ENCODE data around the gene TNS3. TPM values are rescaled to one million over a fixed set of nuclear protein-coding genes. Genes with fewer than 3 reads are reported as not detected.

The TNS3 gene
- total and polyA plus RNA-seq, 3 experiments from 2014 or later: 1.4 to 1.5 TPM; not detected in 1

DNA sequence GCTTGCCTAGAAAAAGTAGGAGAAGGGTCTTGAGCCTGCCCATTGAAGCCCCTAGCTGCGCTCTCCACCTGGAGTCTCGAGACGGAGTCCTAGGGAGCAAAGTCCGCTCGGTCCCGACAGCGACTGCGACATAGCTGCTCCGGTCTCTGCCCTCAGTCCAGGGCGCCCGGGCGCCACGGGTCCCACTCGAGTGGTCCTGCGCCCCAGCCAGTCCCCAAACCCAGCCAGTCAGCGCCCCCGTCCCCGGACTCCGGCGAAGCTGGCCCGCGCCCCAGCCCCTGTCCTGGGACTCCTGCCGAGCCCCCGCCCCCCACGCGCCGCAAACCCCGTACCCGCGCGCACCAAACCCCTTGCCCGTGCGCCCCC, 490 bp downstream of the TNS3 start:
- ChIA-PET CTCF (no interaction called here), POLR2A (no interaction called here)
- Histone ChIP-seq H3K4me1 (ENCODE audit: insufficient read depth, low read length) (no peaks in the 10 kb centered on the region), H3K9me3 (ENCODE audit: low read length) (no peaks in the 10 kb centered on the region), H3K27me3 (ENCODE audit: insufficient read depth, low read length, poor library complexity, severe bottlenecking) (no peaks in the 10 kb centered on the region), H3K36me3 (ENCODE audit: insufficient read depth, low read length) (no peaks in the 10 kb centered on the region), H3K4me3 (ENCODE audit: low read length) (no peak overlapping the region), H3K27ac (ENCODE audit: low read depth, low read length) (no peak overlapping the region)
- Mint-ChIP-seq H3K4me3 (no peak overlapping the region), H3K4me1 (no peaks in the 10 kb centered on the region), H3K27ac (no peak overlapping the region), H3K9me3 (peaks cover 0 to 7% (median 3%) of the 10 kb centered on the region in 5 donors), H3K27me3 (peaks cover 16 to 25% of the 10 kb centered on the region in 2 donors), H3K36me3 (no peaks in the 10 kb centered on the region)
- no peak for DNase-seq

DNA sequence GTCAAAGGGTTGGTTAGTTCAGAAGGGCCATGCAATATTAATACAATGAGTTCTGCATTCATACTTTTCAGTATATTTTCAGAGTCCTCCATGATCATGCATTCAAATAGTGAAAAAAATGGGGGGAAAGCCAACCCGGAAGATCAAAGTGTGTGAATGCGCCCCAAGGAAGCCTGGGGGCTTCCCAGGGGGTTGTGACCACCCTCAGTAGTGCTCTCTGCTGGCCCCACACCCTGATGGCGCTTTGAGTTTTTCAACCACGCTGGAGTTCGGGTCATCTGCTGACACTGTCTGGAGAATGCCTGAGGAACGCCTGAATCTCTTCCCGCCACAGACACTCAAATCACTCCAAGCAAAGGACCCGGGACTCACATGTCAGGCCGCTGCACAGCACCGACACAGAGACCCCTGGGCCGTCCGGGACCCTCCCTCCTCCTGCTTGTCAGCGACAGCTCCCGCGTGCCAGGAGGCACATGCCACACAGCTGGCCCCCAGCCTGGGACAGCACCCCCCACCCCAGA, 1.0 kb downstream of the TNS3 start:
- H3K4me1 Mint-ChIP-seq: no peaks in the 10 kb centered on the region
- H3K9me3 Mint-ChIP-seq: peaks cover 0 to 7% (median 3%) of the 10 kb centered on the region in 5 donors
- Histone ChIP-seq H3K9me3 (ENCODE audit: low read length) (no peaks in the 10 kb centered on the region), H3K36me3 (ENCODE audit: insufficient read depth, low read length) (no peaks in the 10 kb centered on the region), H3K4me3 (ENCODE audit: low read length) (no peak overlapping the region), H3K27me3 (ENCODE audit: insufficient read depth, low read length, poor library complexity, severe bottlenecking) (no peaks in the 10 kb centered on the region), H3K4me1 (ENCODE audit: insufficient read depth, low read length) (no peaks in the 10 kb centered on the region), H3K27ac (ENCODE audit: low read depth, low read length) (no peak overlapping the region)
- ChIA-PET POLR2A (no interaction called here), CTCF (no interaction called here)
- H3K27ac Mint-ChIP-seq: no peak overlapping the region
- H3K4me3 Mint-ChIP-seq: no peak overlapping the region
- DNase-seq: no peak
- no peaks in the 10 kb centered on the region for H3K36me3 Mint-ChIP-seq
- H3K27me3 Mint-ChIP-seq: peaks cover 16 to 25% of the 10 kb centered on the region in 2 donors

DNA sequence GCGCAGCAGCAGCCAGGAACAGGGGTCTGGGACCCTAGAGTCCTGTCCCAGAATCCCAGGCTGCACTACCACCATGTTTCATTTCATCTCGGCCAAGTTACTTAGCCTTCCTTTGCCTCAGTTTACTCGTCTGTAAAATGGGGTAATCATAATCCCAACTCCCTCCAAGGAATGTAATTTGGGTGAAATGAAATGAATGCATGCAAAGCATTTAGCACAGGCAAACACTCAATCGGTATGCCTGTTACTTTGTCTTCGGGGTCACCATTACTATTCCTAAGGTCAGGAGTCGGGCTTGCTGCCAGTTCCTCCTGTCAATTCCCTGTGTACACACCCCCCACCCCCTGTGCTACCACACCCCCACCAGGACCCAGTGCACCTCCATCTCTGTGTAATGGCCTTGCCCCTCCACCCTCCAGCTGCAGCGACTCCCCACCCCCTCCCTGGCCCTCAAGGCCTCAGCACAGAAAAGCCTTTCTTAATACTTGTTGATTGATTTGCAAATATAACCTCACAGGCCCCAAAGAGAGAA, 1.7 kb downstream of the TNS3 start:
- ChIA-PET POLR2A (no interaction called here), CTCF (no interaction called here)
- no peak overlapping the region for H3K27ac Mint-ChIP-seq
- H3K9me3 Mint-ChIP-seq: peaks cover 0 to 7% (median 3%) of the 10 kb centered on the region in 5 donors
- Histone ChIP-seq H3K4me1 (ENCODE audit: insufficient read depth, low read length) (no peaks in the 10 kb centered on the region), H3K27me3 (ENCODE audit: insufficient read depth, low read length, poor library complexity, severe bottlenecking) (no peaks in the 10 kb centered on the region), H3K9me3 (ENCODE audit: low read length) (no peaks in the 10 kb centered on the region), H3K4me3 (ENCODE audit: low read length) (no peak overlapping the region), H3K36me3 (ENCODE audit: insufficient read depth, low read length) (no peaks in the 10 kb centered on the region), H3K27ac (ENCODE audit: low read depth, low read length) (no peak overlapping the region)
- H3K27me3 Mint-ChIP-seq: peaks cover 16 to 25% of the 10 kb centered on the region in 2 donors
- H3K4me1 Mint-ChIP-seq: no peaks in the 10 kb centered on the region
- no peak overlapping the region for H3K4me3 Mint-ChIP-seq
- no peaks in the 10 kb centered on the region for H3K36me3 Mint-ChIP-seq
- no peak for DNase-seq

DNA sequence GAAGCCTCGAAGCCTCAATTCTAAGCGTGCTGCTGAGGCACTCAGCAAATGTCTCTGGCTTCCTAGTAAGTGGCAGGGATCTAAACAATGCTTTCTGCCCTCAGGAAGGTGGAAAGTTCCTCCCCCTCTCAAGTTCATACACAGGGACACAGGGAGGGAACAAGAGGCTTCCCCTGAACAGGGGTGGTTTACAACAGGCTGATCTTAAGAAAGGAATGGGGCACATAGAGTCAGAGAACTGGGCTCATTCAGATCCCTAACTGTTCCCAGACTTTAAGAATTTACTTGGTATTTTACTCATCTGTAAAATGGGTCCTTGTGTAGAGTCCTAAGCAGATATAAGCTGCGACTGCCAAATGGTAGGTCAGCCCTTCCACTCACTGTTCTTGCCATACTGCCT, 2.5 kb downstream of the TNS3 start:
- POLR2A ChIA-PET: no interaction called here
- peaks cover 15 to 25% of the 10 kb centered on the region in 2 donors for H3K27me3 Mint-ChIP-seq
- H3K4me1 Mint-ChIP-seq: no peaks in the 10 kb centered on the region
- no peak overlapping the region for H3K4me3 Mint-ChIP-seq
- peaks cover 0 to 5% (median 3%) of the 10 kb centered on the region in 5 donors for H3K9me3 Mint-ChIP-seq
- no peaks in the 10 kb centered on the region for H3K36me3 Mint-ChIP-seq
- H3K4me1 ChIP-seq (ENCODE audit: insufficient read depth, low read length): no peaks in the 10 kb centered on the region
- DNase-seq: no peak
- CTCF ChIA-PET: no interaction called here
- H3K27ac Mint-ChIP-seq: no peak overlapping the region
- no peaks in the 10 kb centered on the region for H3K9me3 ChIP-seq (ENCODE audit: low read length)
- H3K27me3 ChIP-seq (ENCODE audit: insufficient read depth, low read length, poor library complexity, severe bottlenecking): no peaks in the 10 kb centered on the region
- no peaks in the 10 kb centered on the region for H3K36me3 ChIP-seq (ENCODE audit: insufficient read depth, low read length)
- H3K4me3 ChIP-seq (ENCODE audit: low read length): no peak overlapping the region
- H3K27ac ChIP-seq (ENCODE audit: low read depth, low read length): no peak overlapping the region

DNA sequence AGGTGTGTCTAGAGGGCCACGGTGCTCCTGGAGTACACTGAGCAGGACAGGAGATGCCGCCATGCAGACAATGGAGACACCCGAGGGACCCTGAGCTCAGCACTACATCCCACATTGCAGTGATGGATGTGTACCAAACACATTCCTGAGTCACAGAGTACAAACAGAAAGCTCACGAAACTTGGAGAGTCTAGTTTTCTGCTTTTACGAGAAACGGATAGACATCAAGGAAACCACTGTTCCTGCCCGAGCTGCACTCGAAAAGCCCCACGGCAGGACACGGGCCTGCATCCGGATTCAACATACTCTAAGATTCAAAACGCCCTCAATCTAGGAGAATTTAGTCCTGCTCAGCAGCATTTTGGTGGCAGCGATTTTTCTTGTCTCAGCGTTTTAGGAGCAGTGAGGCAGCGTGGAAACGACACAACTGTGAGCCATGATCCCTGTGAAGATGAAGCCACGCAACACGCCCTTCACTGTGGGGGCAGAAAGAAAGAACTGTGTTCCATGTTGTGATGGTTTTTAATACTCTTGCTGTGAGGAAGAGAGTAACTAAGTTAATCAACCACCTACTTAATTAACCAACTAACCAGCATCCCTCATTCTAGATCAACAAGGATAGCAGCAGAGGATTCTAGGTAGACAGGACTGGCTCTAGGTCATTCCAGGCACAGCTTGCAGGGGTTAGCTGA, 3.2 kb downstream of the TNS3 start:
- Mint-ChIP-seq H3K9me3 (peaks cover 0 to 8% (median 3%) of the 10 kb centered on the region in 5 donors), H3K4me1 (no peaks in the 10 kb centered on the region), H3K4me3 (no peak overlapping the region), H3K27me3 (peaks cover 13 to 25% of the 10 kb centered on the region in 2 donors), H3K27ac (no peak overlapping the region), H3K36me3 (no peaks in the 10 kb centered on the region)
- H3K27ac ChIP-seq (ENCODE audit: low read depth, low read length): no peak overlapping the region
- H3K36me3 ChIP-seq (ENCODE audit: insufficient read depth, low read length): no peaks in the 10 kb centered on the region
- H3K9me3 ChIP-seq (ENCODE audit: low read length): no peaks in the 10 kb centered on the region
- H3K27me3 ChIP-seq (ENCODE audit: insufficient read depth, low read length, poor library complexity, severe bottlenecking): no peaks in the 10 kb centered on the region
- ChIA-PET CTCF (no interaction called here), POLR2A (no interaction called here)
- H3K4me3 ChIP-seq (ENCODE audit: low read length): no peak overlapping the region
- no peaks in the 10 kb centered on the region for H3K4me1 ChIP-seq (ENCODE audit: insufficient read depth, low read length)
- DNase-seq: no peak

DNA sequence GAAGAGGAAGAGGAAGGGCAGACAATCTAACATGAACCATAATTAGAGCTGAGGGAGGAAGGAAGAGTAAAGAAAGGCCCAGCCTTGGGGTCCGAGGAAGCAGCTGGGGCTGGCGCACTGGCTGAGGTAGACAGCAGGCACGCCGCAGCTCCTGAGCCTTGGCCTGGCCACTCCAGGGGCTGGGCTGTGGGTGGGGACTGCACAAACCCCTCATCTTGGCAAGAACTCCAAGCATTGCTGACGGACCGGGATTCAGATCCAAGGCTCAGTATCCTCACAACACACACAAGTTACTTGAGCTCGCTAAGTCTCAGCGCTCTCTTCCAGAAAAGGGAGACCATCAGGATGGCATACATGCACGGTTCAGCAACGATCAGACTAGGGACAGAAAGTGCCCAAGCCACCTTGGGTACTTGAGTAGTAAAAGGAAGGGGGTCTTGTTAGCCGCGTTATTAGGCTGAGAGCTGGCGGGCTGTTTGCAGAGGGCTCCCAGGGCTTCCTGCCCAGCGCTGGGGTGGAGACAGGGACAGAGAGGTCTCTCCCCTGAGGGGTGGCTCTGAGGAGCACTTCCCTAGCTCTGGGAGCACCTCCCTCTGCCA, 4.5 kb downstream of the TNS3 start:
- Mint-ChIP-seq H3K9me3 (peaks cover 0 to 8% (median 2%) of the 10 kb centered on the region in 5 donors), H3K4me3 (no peak overlapping the region), H3K4me1 (no peaks in the 10 kb centered on the region), H3K27me3 (peaks cover 12 to 17% of the 10 kb centered on the region in 2 donors), H3K27ac (no peak overlapping the region), H3K36me3 (no peaks in the 10 kb centered on the region)
- H3K9me3 ChIP-seq (ENCODE audit: low read length): no peaks in the 10 kb centered on the region
- no peaks in the 10 kb centered on the region for H3K27me3 ChIP-seq (ENCODE audit: insufficient read depth, low read length, poor library complexity, severe bottlenecking)
- CTCF ChIA-PET: no interaction called here
- POLR2A ChIA-PET: no interaction called here
- no peaks in the 10 kb centered on the region for H3K36me3 ChIP-seq (ENCODE audit: insufficient read depth, low read length)
- DNase-seq: no peak
- H3K4me3 ChIP-seq (ENCODE audit: low read length): no peak overlapping the region
- no peak overlapping the region for H3K27ac ChIP-seq (ENCODE audit: low read depth, low read length)
- H3K4me1 ChIP-seq (ENCODE audit: insufficient read depth, low read length): no peaks in the 10 kb centered on the region

DNA sequence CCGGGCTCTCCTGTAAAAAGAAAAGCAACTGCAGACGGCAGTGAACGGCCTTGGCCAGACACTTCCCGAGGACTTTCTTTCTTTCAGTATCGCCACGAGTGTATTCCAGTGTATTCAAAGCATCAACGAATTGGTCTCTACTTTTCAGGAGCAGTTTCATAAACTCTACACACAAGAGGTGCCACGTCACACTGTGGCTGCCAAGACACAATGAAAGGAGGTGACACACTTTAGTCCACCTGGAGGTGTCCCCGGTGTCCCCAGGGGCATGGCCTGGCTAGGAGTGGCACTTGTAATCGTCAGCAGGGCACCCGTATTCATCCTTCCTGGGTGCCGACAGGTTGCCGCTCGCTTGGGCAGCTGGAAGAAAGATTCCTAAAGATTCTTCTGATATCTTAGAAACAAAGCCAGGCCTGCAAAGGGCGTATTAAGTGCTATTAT, 5.0 kb downstream of the TNS3 start:
- H3K4me1 Mint-ChIP-seq: no peaks in the 10 kb centered on the region
- Histone ChIP-seq H3K27ac (ENCODE audit: low read depth, low read length) (no peak overlapping the region), H3K9me3 (ENCODE audit: low read length) (no peaks in the 10 kb centered on the region), H3K4me3 (ENCODE audit: low read length) (no peak overlapping the region), H3K36me3 (ENCODE audit: insufficient read depth, low read length) (no peaks in the 10 kb centered on the region), H3K27me3 (ENCODE audit: insufficient read depth, low read length, poor library complexity, severe bottlenecking) (no peaks in the 10 kb centered on the region), H3K4me1 (ENCODE audit: insufficient read depth, low read length) (no peaks in the 10 kb centered on the region)
- CTCF ChIA-PET: no interaction called here
- H3K4me3 Mint-ChIP-seq: no peak overlapping the region
- peaks cover 9 to 15% of the 10 kb centered on the region in 2 donors for H3K27me3 Mint-ChIP-seq
- POLR2A ChIA-PET: no interaction called here
- peaks cover 0 to 8% (median 2%) of the 10 kb centered on the region in 5 donors for H3K9me3 Mint-ChIP-seq
- H3K36me3 Mint-ChIP-seq: no peaks in the 10 kb centered on the region
- DNase-seq: no peak
- no peak overlapping the region for H3K27ac Mint-ChIP-seq

DNA sequence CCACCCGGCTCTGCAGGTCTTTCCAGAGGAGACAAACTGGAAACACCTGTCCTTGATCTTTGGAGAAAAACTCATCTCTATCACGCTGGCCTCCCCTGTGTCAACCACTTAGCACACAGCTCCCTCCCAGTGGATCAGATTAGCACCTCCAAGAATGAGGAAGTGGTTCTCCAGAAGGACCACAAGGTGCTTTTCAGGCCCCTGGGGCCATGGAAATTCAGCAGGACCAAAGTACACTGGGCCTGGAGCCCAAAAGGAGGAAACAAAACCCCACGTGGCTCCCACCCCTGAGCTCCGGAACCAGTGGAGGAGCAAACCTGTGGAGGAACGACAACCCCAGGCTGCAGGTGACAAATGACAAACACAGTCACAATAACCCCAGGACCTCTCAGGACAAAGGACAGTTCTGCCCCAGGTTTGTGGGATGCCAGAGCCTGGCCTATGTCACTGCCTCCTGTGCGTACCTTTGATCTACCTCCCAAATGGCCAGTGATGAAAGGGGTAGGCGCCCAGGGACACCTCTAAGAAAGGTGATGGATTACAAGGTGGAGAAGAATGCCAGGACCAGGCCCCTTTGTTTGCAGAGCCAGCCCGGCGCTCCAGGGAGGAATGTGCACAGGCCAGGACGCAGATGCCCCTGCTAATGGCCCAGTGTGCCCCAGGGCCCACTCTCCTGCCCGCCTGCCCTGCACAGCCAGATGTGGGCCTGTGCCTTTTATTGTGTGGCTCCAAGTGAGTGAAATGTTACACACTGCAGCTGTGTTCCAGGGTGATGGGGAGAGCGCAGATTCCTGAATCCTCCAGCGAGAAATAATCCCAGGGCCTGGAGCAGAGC, 5.7 kb downstream of the TNS3 start:
- Histone ChIP-seq H3K27ac (ENCODE audit: low read depth, low read length) (no peak overlapping the region), H3K27me3 (ENCODE audit: insufficient read depth, low read length, poor library complexity, severe bottlenecking) (no peaks in the 10 kb centered on the region), H3K4me1 (ENCODE audit: insufficient read depth, low read length) (no peaks in the 10 kb centered on the region), H3K36me3 (ENCODE audit: insufficient read depth, low read length) (no peaks in the 10 kb centered on the region), H3K4me3 (ENCODE audit: low read length) (no peak overlapping the region), H3K9me3 (ENCODE audit: low read length) (no peaks in the 10 kb centered on the region)
- ChIA-PET CTCF (no interaction called here), POLR2A (no interaction called here)
- H3K4me1 Mint-ChIP-seq: no peaks in the 10 kb centered on the region
- H3K36me3 Mint-ChIP-seq: no peaks in the 10 kb centered on the region
- peaks cover 0 to 8% (median 4%) of the 10 kb centered on the region in 5 donors for H3K9me3 Mint-ChIP-seq
- DNase-seq: no peak
- H3K27ac Mint-ChIP-seq: no peak overlapping the region
- H3K27me3 Mint-ChIP-seq: peaks cover 9 to 15% of the 10 kb centered on the region in 2 donors
- H3K4me3 Mint-ChIP-seq: no peak overlapping the region

Data from CD8-positive, alpha-beta memory T cell (primary cell).